ENCODE results near the gene PROB1.

- TF ChIP-seq, protein P1, sequence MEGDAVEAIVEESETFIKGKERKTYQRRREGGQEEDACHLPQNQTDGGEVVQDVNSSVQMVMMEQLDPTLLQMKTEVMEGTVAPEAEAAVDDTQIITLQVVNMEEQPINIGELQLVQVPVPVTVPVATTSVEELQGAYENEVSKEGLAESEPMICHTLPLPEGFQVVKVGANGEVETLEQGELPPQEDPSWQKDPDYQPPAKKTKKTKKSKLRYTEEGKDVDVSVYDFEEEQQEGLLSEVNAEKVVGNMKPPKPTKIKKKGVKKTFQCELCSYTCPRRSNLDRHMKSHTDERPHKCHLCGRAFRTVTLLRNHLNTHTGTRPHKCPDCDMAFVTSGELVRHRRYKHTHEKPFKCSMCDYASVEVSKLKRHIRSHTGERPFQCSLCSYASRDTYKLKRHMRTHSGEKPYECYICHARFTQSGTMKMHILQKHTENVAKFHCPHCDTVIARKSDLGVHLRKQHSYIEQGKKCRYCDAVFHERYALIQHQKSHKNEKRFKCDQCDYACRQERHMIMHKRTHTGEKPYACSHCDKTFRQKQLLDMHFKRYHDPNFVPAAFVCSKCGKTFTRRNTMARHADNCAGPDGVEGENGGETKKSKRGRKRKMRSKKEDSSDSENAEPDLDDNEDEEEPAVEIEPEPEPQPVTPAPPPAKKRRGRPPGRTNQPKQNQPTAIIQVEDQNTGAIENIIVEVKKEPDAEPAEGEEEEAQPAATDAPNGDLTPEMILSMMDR (conservative IDR thresholded peaks at IDR 0.05; ENCODE audit: low read depth, low read length), result no peak
- no peak for TF ChIP-seq EZH2 (IDR thresholded peaks at IDR 0.05; ENCODE audit: low read length, unreplicated experiment)
Measured at GRCh38 chr5:139360384-139360783, 34.5 kb downstream of the PROB1 start.
